ENCODE measurements around the gene TMCO5A.

The TMCO5A gene

GRCh38 chr15:37934340-37934739 lies at the start of gene TMCO5A:
Gene TMCO5A, plus strand, starts transcription at chr15:37934640. Its CDS starts 1,684 bp downstream, at chr15:37936324.
- TF ChIP-seq GATA1 (IDR thresholded peaks at IDR 0.05; ENCODE audit: low read depth, low read length) (no peak), POLR2A (IDR thresholded peaks at IDR 0.05; ENCODE audit: low read length) (no peak)
- DNase-seq, result no peak

- TF ChIP-seq GATA1 (IDR thresholded peaks at IDR 0.05; ENCODE audit: low read depth, low read length), result no peak
- no peak for TF ChIP-seq POLR2A (IDR thresholded peaks at IDR 0.05; ENCODE audit: low read length)
- DNase-seq, result no peak
Measured at GRCh38 chr15:37885651-37886050, 48.8 kb upstream of the TMCO5A start.

- DNase-seq, result no peak
- TF ChIP-seq GATA1 (IDR thresholded peaks at IDR 0.05; ENCODE audit: low read depth, low read length) (no peak), POLR2A (IDR thresholded peaks at IDR 0.05; ENCODE audit: low read length) (no peak)
Measured at GRCh38 chr15:37888356-37888755, 46.1 kb upstream of the TMCO5A start.

- no peak for TF ChIP-seq GATA1 (IDR thresholded peaks at IDR 0.05; ENCODE audit: low read depth, low read length)
- peak in 1 of 2 experiments; percentile 19 for DNase-seq
Measured at GRCh38 chr15:37891766-37892368, 42.6 kb upstream of the TMCO5A start.

DNA sequence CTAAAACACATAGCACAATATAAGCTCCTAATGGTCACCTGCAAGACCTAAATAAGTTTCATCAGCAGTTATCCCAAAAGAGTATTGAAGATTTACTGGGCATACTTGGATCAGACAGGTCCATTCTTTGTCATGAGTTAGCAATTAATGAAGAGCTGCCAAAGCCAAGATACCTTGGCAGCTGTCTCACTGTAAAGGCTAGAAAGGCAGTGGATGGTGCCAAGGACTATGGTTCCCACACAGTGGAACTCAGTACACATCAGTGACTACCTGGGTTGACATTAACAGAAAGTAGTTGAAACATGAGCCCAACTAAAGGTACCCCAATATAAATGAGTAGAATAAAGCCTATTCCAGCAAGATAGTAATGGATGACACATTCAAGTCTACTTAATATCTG lies 41.1 kb upstream of the TMCO5A start:
- TF ChIP-seq POLR2A (IDR thresholded peaks at IDR 0.05; ENCODE audit: low read length) (no peak), GATA1 (IDR thresholded peaks at IDR 0.05; ENCODE audit: low read depth, low read length) (no peak)
- DNase-seq, result no peak

DNA sequence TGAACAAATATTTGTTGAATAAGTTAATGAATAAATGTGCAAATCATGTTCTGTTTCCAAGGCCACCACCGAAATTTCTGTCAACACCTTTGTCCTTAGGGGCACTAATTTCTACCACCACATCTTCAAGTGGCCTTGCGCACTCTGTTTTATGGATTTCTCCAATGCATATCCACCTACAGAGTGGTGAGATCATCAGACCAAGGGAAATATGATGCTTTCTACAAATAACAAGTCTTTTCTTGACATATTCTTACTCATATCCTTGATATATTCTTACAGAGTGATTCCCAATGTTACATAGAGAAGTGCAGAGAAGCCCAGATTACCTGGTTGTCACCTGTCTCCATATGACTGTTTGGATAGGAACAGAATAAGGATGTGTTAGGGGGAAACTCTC lies 36.1 kb upstream of the TMCO5A start:
- no peak for DNase-seq
- TF ChIP-seq POLR2A (IDR thresholded peaks at IDR 0.05; ENCODE audit: low read length) (no peak), GATA1 (IDR thresholded peaks at IDR 0.05; ENCODE audit: low read depth, low read length) (no peak)

DNA sequence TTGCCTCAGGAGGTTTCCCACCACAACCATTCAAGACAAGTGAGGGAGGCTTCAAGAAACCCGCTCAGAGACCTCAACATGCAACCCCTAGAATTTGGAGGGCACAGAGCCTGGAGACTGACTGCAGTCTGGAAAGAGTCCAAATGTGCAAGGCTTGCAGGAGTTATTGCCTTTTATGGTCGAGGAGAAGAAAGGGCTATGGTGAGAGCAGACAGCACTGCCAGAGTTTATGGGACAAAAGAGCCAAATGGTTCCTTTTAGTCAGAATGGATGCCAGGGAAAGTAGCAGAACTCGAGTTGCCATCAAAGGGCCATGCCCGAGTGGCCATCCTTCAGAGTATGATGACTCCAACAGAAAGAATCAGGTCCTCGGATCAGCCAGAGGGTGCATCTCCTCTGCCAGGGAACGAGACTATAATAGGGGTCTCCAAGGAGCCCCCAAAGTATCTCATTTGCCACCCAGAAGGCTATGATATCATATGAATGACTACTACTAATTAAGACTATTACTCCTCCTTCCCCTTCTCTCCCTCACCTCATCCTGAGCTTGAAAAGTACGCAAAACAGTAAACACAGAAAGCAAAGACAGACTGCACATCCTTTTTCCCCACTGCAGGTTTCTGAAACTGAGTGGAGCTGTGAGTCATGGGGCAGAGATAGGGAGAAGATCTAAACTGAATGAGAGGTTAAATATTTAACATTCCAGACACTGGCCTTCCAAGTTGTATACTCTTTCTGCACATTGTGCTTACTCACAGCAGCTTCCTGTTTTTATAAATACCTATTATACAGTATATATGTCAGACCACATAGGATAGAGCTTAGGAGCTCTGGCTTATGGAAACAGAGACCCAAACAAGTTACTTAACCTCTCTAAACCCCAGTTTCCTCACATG lies 33.9 kb upstream of the TMCO5A start:
- no peak for TF ChIP-seq GATA1 (IDR thresholded peaks at IDR 0.05; ENCODE audit: low read depth, low read length)
- TF ChIP-seq POLR2A (IDR thresholded peaks at IDR 0.05; ENCODE audit: low read length), result no peak
- DNase-seq, result no peak

- no peak for TF ChIP-seq POLR2A (IDR thresholded peaks at IDR 0.05; ENCODE audit: low read length)
- TF ChIP-seq GATA1 (IDR thresholded peaks at IDR 0.05; ENCODE audit: low read depth, low read length), result no peak
- no peak for DNase-seq
Measured at GRCh38 chr15:37902126-37902525, 32.3 kb upstream of the TMCO5A start.

DNA sequence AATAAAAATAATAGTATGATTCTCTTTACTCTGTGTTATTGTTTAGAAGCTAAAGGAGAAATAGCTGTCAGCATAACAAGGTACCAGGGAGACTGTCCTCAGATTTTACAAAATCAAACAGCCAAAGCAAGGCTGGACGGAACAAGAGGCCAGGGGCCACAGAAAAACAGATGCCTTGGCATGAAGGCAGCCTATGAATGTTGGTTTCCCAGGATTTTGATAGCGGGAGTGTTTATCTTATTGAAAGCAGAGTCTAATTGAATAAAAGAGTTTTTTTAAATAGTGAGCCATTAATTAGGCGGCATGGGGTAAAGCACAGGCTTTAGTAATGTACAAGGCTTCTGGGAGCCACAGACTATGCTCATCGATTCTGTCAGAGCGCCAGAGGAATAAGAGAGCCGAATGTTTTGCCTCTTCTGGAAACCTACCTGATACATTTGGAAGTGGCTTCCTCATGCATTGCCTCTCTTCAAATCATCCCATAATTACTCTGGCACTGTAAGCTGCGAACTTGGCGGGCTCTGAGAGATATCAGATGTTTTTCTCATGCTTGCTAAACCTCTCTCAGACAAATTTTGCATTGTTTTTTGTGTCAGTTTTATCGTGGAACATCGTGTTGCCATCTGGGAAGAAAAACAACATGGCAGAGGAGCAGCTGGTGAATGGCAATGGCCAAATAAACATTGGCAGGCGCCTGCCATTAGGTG lies 30.4 kb upstream of the TMCO5A start:
- TF ChIP-seq POLR2A (IDR thresholded peaks at IDR 0.05; ENCODE audit: low read length), result no peak
- TF ChIP-seq GATA1 (IDR thresholded peaks at IDR 0.05; ENCODE audit: low read depth, low read length), result no peak
- DNase-seq, result no peak

DNA sequence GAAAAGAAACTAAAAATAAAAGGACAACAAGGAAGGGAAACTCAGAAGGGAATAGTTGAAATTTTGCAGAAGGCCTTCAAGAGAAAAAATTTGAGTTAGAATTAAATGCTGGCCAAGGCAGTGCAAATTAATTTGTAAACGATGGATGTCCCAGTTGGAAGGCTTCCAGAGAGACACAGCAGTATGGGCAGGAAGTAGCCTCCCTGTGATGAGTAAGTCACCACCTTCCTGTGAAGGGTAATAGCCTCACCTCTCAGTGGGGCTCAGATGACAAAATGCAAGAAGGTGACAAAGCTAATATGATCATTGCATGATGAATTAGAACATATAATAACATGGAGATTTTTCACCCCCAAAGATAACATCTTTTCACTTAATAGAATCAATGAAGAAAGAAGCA lies 27.3 kb upstream of the TMCO5A start:
- DNase-seq, result no peak
- no peak for TF ChIP-seq POLR2A (IDR thresholded peaks at IDR 0.05; ENCODE audit: low read length)
- TF ChIP-seq GATA1 (IDR thresholded peaks at IDR 0.05; ENCODE audit: low read depth, low read length), result no peak

GRCh38 chr15:37921527-37922385 lies 12.7 kb upstream of the TMCO5A start:
- no peak for DNase-seq

DNA sequence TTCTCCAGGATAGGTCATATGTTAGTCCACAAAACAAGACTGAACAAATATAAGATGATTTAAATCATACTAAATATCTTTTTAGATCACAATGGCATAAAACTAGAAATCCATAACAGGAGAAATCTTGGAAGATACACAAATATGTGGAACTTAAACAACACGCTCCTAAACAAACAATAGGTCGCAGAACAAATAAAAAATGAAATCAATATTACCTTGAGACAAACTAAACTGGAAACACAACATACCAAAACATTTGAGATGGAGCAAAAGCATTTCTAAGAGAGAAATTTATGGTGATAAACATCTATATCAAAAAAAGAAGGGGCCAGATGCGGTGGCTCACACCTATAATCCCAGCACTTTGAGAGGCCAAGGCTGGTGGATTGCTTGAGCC lies 8.3 kb upstream of the TMCO5A start:
- TF ChIP-seq GATA1 (IDR thresholded peaks at IDR 0.05; ENCODE audit: low read depth, low read length) (no peak), POLR2A (IDR thresholded peaks at IDR 0.05; ENCODE audit: low read length) (no peak)
- no peak for DNase-seq

More at GRCh38 chr15:37921527-37922385, 12.7 kb upstream of the TMCO5A start:
- TF ChIP-seq POLR2A (IDR thresholded peaks at IDR 0.05; ENCODE audit: low read length) (no peak), GATA1 (IDR thresholded peaks at IDR 0.05; ENCODE audit: low read depth, low read length) (no peak)

DNA sequence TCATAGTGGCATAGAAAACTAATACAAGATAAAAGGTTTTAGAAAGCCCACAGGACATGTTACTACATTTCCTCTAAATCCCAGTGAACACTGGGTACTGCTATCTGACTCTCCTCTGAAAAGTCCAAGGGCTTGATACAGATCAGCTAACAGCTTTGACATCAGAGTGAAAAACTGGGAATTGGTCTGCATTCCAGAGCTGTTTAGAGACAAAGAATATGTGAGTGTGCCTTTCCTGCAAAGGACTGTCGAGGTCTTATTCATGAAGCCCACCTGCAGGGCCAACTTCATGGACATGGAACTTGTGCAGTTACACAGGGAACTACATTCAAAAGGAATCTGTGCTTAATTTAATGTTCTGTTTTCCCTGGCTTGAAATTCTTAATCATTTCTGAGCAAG lies 5.2 kb upstream of the TMCO5A start:
- no peak for TF ChIP-seq GATA1 (IDR thresholded peaks at IDR 0.05; ENCODE audit: low read depth, low read length)
- TF ChIP-seq POLR2A (IDR thresholded peaks at IDR 0.05; ENCODE audit: low read length), result no peak
- no peak for DNase-seq

Measured in erythroblast (primary cell).